HG03575 (cell line): ENCODE data around the gene RET.

Source experiments
- ATAC-seq: cut with Tn5 transposase; IDR thresholded peaks from one replicate; pipeline ENCODE4 v1.9.1; 2021; ENCODE audit not compliant: unreplicated experiment, insufficient number of reproducible peaks, low FRiP score; ENCODE audit errors: extremely low read depth

The RET gene

GRCh38 chr10:43073721-43074120 is 3.1 kb upstream of the RET start:
- ATAC-seq = no peak

- ATAC-seq = no peak
Observed at GRCh38 chr10:43074409-43074808, 2.5 kb upstream of the RET start.

DNA sequence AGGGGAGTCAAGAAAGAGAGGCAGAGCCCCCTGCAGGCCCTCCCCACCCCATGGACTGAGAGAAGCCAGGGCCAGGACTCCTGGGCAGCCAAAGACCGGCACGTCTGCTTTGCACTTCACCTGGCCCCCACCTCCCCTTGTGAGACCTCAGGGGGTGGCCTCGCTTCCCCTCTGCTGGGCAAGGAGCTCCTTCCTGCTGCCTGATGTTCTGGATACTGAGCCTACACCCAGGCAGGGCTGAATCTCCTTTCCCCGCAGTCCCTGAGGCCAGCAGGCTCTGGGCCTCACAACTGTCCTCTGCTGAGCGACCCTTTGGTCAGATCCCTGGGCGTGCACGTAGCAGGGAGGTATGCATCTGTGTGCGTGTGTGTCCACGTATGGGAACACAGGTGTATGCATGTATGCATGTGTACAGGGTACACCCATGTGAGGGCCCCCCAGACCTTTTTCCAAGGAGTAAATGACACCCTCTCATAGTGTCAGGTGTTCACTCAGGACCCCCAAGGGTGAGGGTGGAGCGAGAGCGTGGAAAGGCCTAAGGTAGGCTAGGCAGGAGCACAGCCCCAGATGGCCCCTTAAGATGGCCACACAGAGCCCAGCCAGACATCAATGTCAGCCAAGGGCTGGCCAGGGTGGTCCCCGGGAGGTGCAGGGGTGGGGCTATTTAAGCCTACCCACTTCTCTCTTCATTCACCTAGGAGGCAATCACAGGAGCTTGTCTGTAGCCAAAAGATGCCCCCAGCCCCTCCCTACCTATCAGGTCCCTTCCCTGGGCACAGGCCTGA is 1.9 kb upstream of the RET start:
- ATAC-seq = no peak

DNA sequence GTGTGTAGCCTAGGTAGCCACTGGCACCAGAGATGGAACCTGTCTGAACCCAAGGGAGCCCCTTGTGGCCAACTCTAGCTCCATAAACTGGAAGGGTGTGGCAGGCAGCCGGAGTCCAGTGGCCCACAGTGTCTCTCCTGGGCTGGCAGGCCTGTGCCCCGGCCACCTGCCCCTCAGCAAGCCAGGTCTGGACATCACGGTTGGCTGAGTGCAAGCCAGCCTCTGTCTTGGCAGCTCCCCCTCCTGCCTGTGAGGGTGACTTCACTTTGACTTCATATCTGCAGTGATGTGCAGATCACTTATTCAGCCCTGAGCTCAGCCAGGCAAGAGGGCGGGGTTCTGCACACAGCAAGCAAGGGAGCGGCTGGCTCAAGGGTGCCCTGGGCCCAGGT is 1.3 kb upstream of the RET start:
- no peak for ATAC-seq

DNA sequence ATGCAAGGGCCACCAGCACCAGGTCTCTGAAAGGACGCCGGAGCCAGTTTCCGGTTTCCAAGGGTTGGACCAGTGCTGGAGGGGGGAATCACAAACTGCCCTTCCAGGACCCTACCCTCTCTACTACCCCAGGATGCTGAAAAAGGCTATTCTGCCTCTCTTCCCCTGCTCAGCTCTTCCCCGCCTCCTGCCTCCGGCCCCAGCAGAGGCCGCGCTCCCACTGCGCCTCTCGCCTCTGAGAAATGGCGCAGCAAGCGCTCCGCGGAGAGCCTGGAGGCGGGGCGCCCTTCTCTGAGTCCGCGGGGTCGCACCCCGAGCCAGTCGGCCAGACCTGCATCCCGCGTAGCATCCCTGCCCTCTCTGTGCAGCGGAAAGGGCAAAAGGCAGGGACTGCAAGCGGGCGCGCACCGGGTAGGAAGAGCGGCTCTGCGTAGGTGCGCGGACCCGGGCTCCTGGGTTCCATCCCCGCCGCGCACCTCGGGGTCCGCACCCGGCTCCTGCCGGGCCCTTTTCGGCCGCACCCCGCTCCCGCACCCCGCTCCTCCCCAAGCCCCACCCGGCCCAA is 476 bp upstream of the RET start:
- ATAC-seq = no peak

GRCh38 chr10:43077421-43078171 is 727 bp downstream of the RET start:
- no peak for ATAC-seq

DNA sequence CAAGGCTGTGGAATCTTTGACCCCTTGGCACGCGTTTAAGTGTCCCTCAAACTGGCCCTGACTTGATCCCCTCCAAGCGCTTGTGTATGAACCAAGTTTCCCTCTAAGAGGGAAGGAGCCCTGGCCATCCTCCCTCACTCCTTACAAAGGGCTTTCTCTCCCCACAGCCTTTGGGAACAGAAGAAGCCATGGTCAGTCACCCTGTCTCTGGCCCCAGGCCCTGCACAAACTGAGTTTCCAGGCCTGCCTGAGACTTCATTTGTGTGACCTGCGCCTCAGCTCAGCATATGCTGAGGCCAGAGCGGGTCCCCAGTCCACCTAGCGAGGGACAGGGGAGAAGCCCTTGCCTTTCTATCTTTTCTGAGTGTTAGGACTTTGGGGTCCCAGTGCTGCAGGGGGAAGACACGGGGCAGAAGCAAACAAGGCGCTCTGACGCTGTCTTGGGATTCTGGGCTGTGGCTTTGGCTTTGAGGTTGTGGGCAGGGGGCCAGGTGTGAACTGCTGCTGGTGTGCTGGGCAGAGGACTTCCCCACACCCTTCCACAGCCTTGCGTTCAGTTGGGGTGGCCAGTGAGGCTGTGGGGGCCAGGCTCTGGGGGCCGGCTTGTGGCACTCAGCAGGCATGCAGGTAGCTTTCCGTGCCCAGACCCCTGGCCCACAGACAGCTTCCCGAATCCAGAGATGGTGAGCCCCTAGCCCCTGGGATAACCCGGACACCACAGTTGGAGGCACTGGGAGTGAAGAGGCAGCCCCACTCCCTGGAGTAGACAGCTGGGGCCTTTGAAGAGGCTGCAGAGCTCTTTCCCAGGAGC is 1.5 kb downstream of the RET start:
- ATAC-seq = no peak

GRCh38 chr10:43078986-43079273 is 2.1 kb downstream of the RET start:
- no peak for ATAC-seq

DNA sequence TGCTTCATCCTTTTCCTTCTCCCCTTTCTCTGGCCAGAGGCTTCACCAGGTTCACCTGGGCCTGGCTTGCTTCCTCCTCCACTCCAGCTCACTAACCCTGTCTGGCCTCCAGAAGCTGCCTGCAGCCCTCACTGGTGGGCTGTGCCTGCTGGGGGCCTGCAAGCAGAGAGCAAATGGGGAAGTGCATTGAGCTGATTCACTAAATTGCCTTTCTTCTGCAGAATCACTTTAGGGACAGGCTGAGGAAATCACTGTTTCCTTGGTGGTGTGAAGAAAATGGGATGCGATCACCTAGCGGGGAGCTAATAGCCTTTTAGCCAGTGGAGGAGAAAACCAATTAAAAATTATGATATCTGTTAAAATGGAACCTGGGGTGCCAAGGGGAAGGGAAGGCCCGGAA is 3.0 kb downstream of the RET start:
- ATAC-seq = no peak

DNA sequence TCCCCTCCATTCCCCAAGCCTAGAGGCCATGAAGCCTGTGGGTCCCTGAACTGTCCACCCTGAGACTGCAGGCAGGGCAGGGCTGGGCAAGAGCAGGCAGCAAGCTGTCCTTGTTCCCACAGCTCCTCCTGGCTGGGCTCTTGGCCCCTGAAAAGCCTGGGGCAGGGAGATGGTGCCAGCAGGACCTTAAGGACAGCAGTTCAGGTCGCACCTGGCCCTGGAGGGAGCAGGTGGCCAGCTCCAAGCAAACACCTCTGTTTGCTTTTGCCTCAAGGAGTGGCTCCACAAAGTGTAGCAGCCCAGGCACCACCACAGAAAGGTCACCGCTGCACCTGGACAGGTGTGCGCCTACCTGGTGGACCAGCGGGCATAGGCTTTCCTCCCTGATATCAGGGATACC is 5.2 kb downstream of the RET start:
- no peak for ATAC-seq

GRCh38 chr10:43082746-43083145 is 5.9 kb downstream of the RET start:
- ATAC-seq = no peak

DNA sequence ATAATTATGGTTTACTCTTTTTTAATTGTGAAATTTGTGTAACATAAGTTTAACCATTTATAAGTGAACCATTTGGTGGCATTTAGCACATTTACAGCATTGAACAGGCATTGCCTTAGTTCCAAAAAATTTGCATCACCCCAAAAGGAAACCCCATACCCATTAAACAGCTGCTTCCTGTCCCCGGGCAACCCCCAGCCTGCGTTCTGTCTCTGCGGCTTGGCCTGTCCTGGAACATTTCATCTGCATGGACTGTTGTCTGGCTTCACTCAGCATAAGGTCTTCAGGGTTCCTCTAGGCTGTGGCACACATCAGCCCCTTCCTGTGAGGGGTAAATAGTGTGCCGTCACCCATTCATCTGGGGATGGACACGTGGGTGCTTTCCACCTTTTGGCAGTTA is 6.9 kb downstream of the RET start:
- no peak for ATAC-seq

- ATAC-seq = no peak
Observed at GRCh38 chr10:43084812-43085211, 7.9 kb downstream of the RET start.

GRCh38 chr10:43086321-43086942 is 9.6 kb downstream of the RET start:
- ATAC-seq = no peak

- no peak for ATAC-seq
Observed at GRCh38 chr10:43089519-43089918, 12.7 kb downstream of the RET start.

DNA sequence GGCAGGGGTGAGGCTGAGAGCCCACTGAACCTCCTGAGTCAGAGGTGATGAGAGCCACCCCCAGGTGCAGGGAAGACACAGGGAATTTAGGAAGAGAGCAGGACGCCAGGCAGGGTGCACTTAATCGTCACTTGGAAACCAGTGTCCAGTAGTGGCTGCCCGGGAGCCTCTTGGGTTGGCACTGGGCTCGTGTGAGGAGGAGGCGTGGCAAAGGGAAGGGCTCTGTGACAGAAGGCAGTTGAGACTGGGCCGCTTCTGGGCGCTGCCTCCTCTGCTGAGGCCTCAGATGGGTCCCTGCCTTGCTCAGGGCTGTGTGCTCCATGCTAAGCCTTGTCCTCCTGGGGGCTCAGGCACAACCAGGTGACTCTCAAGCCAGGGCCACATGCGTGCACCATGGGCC is 13.3 kb downstream of the RET start:
- ATAC-seq = no peak

DNA sequence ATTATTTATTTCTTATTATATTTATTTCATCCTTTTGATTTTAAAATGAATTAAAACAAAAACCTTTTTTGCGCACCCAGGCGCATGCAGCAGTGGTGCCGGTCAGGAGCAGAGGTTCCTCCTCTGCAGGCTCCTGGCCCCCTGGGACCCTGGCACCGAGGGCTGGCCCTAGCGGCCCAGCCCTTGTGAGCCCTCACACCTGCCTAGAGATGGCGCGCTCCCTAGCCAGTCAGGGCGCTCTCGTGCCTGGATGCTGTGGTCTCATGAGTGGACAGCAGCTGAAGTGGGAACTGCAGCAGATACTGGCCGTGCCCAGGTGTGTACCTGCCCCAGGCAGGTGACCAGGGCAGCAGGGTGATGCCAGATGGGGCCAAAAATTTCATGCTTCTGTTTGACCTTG is 13.8 kb downstream of the RET start:
- ATAC-seq = no peak

DNA sequence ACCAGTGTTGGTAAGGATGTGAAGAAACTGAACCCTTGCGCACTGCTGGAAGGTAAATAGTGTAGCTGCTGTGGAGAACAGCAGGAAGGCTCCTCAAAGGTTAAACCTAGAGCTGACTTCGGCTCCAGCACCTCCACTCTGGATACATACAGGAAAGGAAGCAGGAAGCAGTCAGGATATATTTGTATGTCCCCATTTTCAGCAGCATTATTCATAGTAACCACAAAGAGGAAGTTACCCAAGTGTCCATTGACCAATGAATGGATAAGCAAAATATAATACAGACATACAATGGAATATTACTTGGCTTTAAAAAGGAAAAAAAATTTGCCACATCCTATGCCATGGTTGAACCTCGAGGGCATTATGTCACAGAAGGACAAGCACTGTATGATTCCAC is 15.0 kb downstream of the RET start:
- ATAC-seq = no peak

DNA sequence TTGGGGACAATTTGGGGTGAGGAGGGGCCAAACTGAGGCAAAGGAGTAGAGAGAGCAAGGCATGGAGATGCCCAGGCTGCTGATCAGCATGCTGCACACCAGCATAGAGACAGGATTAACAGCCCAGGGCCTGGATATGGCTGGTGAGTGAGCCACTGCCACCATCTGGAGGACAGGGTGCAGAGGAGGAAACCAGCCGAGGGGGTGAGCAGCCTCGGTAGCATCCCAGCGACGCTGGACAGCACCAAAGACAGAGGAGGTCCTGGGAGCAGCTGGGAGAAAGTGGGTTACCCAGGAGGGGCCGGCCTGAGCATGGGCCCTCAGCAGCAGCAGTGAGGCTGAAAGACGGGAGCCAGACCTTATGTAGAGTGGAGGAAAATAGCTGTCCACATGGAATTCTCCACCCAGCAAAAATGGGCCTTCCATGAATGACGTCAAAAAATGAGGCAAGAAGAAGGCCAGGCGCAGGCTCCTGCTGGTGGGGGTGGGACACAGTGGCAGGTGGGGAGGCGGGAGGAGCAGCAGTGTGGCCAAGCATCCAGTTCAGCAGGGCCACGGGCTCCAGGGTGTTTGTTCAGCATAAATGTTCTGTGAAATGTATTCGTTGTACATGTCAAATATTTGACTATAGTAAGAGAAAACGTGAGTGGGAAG is 16.7 kb downstream of the RET start:
- ATAC-seq = no peak
